OCI-LY7 (cell line): Measurements from ENCODE around the gene NMNAT1. TPM values are rescaled to one million over a fixed set of nuclear protein-coding genes. Genes with fewer than 3 reads are reported as not detected.

Experiments used
- BruUV-seq: library from RNA; stranded (reverse); fragments of 400-500 nt; replicated peaks from 2 replicates; lab custom pipeline; 2021; lab: Mats Ljungman, UMichigan
- CTCF ChIA-PET: fragments of 300-600 bp; sonication (Branson Sonifier 250); formaldehyde crosslinking; loops from one replicate; lab custom pipeline; 2022; ENCODE audit warnings: antibody characterized with exemption; ENCODE audit not compliant: unreplicated experiment; lab: Charles Lee
- POLR2A ChIA-PET: fragments of 300-600 bp; sonication (Branson Sonifier 250); formaldehyde crosslinking; loops from one replicate; lab custom pipeline; 2022; ENCODE audit warnings: antibody characterized with exemption; lab: Charles Lee
- DNase-seq: peaks from one replicate; pipeline ENCODE4 v3.0.0-alpha.2; 2015; ENCODE audit warnings: low spot score
- H2AFZ ChIP-seq: fragments of 200-600 bp; sonication (generic), shearing (Covaris generic); 2 replicates; pipeline ENCODE4 v1.6.1; 2014; ENCODE audit warnings: mild to moderate bottlenecking, antibody characterized with exemption, low read length, moderate library complexity
- H3K27ac ChIP-seq: fragments of 200-600 bp; sonication (generic); 2 replicates; pipeline ENCODE4 v1.5.1; 2014; ENCODE audit warnings: mixed run types, low read depth, mild to moderate bottlenecking, moderate library complexity, low read length, inconsistent platforms; ENCODE audit not compliant: poor library complexity, severe bottlenecking
- H3K36me3 ChIP-seq: fragments of 200-600 bp; sonication (generic); 2 replicates; pipeline ENCODE4 v1.6.1; 2014; ENCODE audit warnings: mild to moderate bottlenecking, antibody characterized with exemption, low read length, moderate library complexity, mixed read lengths; ENCODE audit not compliant: insufficient read depth
- H3K4me1 ChIP-seq: fragments of 200-600 bp; sonication (generic); 2 replicates; pipeline ENCODE4 v1.5.1; 2014; ENCODE audit warnings: mild to moderate bottlenecking, low read length; ENCODE audit not compliant: insufficient read depth, poor library complexity, severe bottlenecking
- H3K4me2 ChIP-seq: fragments of 200-600 bp; sonication (generic); 2 replicates; pipeline ENCODE4 v1.6.1; 2014; ENCODE audit warnings: mild to moderate bottlenecking, low read length
- H3K4me3 ChIP-seq: fragments of 200-600 bp; sonication (generic); 2 replicates; pipeline ENCODE4 v1.5.1; 2014; ENCODE audit warnings: mild to moderate bottlenecking, low read depth, low read length; ENCODE audit not compliant: poor library complexity, severe bottlenecking
- H3K79me2 ChIP-seq: fragments of 200-600 bp; sonication (generic); 2 replicates; pipeline ENCODE4 v1.6.1; 2016; ENCODE audit warnings: low read depth, mild to moderate bottlenecking, low read length, moderate library complexity, mixed read lengths; ENCODE audit not compliant: insufficient read depth
- H3K9me2 ChIP-seq: fragments of 200-600 bp; sonication (generic); 2 replicates; pipeline ENCODE4 v1.6.1; 2016; ENCODE audit warnings: mild to moderate bottlenecking, low read length, mixed read lengths; ENCODE audit not compliant: insufficient read depth
- H3K9me3 ChIP-seq: fragments of 200-600 bp; sonication (generic); 2 replicates; pipeline ENCODE4 v1.6.1; 2014; ENCODE audit warnings: mild to moderate bottlenecking, mixed run types, low read length, mixed read lengths
- H4K20me1 ChIP-seq: fragments of 200-600 bp; sonication (generic); 2 replicates; pipeline ENCODE4 v1.6.1; 2014; ENCODE audit warnings: mild to moderate bottlenecking, antibody characterized with exemption, low read length, moderate library complexity, mixed read lengths; ENCODE audit not compliant: insufficient read depth
- CTCF ChIP-seq: fragments of 200-600 bp; sonication (generic); conservative IDR thresholded peaks from 2 replicates; pipeline ENCODE4 v1.5.1; 2014; ENCODE audit warnings: mild to moderate bottlenecking, antibody characterized with exemption, low read length, moderate library complexity, mixed read lengths
- EZH2phosphoT487 ChIP-seq: fragments of 200-600 bp; sonication (generic); IDR thresholded peaks from 2 replicates; pipeline ENCODE4 v1.6.1; 2018; ENCODE audit warnings: low read depth, borderline replicate concordance, mild to moderate bottlenecking, mixed run types, antibody characterized with exemption, low read length, moderate library complexity, mixed read lengths
- intact Hi-C: fragments of 100-400 bp; cut with micrococcal nuclease; formaldehyde crosslinking; loops from one replicate; pipeline ENCODE4 v1.10.0; 2022; ENCODE audit not compliant: unreplicated experiment
- total RNA-seq, 2 experiments: library from RNA; depleted of rRNA in 1 of 2; stranded (reverse); fragments of >200 nt in 1 of 2; shearing (Covaris generic) in 1 of 2; gene quantifications; 2 replicates each; pipeline ENCODE4 v1.2.3, GENCODE V29; 2014 to 2022

Gene NMNAT1
- total RNA-seq, 2 experiments from 2014 or later = 5.4 to 6.5 TPM

GRCh38 chr1:9917901-9918300 lies 25.4 kb upstream of the NMNAT1 start:
- no peaks in the 10 kb centered on the region for H4K20me1 ChIP-seq
- CTCF ChIA-PET = interaction anchor here (0.6 kb wide), 1 partner anchor 12 kb away, joined by 3 read pairs; no protein-coding TSS in a partner anchor
- H3K27ac ChIP-seq = no peak overlapping the region
- no peak for TF ChIP-seq EZH2phosphoT487
- TF ChIP-seq CTCF = no peak
- no peaks in the 10 kb centered on the region for H3K4me1 ChIP-seq
- H3K79me2 ChIP-seq = no peaks in the 10 kb centered on the region
- POLR2A ChIA-PET = interaction anchor here (0.6 kb wide), 1 partner anchor 1125 kb away, joined by 4 read pairs; no protein-coding TSS in a partner anchor
- no peaks in the 10 kb centered on the region for H3K36me3 ChIP-seq
- BruUV-seq = no TSS peak
- no peak overlapping the region for H2AFZ ChIP-seq
- H3K4me2 ChIP-seq = no peak overlapping the region
- no peak overlapping the region for H3K4me3 ChIP-seq
- no peak for DNase-seq
- no peaks in the 10 kb centered on the region for H3K9me3 ChIP-seq
- intact Hi-C loops = no loop called here
- no peaks in the 10 kb centered on the region for H3K9me2 ChIP-seq

GRCh38 chr1:9920606-9921005 lies 22.7 kb upstream of the NMNAT1 start:
- no peaks in the 10 kb centered on the region for H3K9me3 ChIP-seq

More at GRCh38 chr1:9920606-9921005, 22.7 kb upstream of the NMNAT1 start:
- DNase-seq = no peak
- H3K27ac ChIP-seq = no peak overlapping the region
- no peaks in the 10 kb centered on the region for H3K9me2 ChIP-seq
- ChIA-PET CTCF (no interaction called here), POLR2A (no interaction called here)
- no peak overlapping the region for H3K4me2 ChIP-seq
- intact Hi-C loops = no loop called here
- no peak overlapping the region for H2AFZ ChIP-seq
- H3K4me1 ChIP-seq = no peaks in the 10 kb centered on the region
- BruUV-seq = no TSS peak
- TF ChIP-seq CTCF (no peak), EZH2phosphoT487 (no peak)
- no peak overlapping the region for H3K4me3 ChIP-seq
- H4K20me1 ChIP-seq = no peaks in the 10 kb centered on the region
- H3K36me3 ChIP-seq = no peaks in the 10 kb centered on the region
- no peaks in the 10 kb centered on the region for H3K79me2 ChIP-seq
